Hepatocyte (in vitro differentiated cells): ENCODE measurements around the gene IRF1. TPM values are rescaled to one million over a fixed set of nuclear protein-coding genes. Genes with fewer than 3 reads are reported as not detected.

Experiments
- DNase-seq: peaks from one replicate; pipeline ENCODE4 v3.0.0-alpha.2; 2016; ENCODE audit warnings: low spot score
- H2AFZ ChIP-seq: fragments of 200-600 bp; sonication (generic); 2 replicates; pipeline ENCODE4 v1.6.0; 2016; ENCODE audit warnings: antibody characterized with exemption, mild to moderate bottlenecking
- H3K27ac ChIP-seq: fragments of 200-600 bp; sonication (generic); 2 replicates; pipeline ENCODE4 v1.5.1; 2016; ENCODE audit warnings: mild to moderate bottlenecking
- H3K27me3 ChIP-seq: fragments of 200-600 bp; sonication (generic); 2 replicates; pipeline ENCODE4 v1.6.1; 2016
- H3K36me3 ChIP-seq: fragments of 200-600 bp; sonication (generic); replicated peaks from 2 replicates; pipeline ENCODE4 v1.5.1; 2016; ENCODE audit warnings: low read depth; ENCODE audit not compliant: insufficient read depth
- H3K4me1 ChIP-seq: fragments of 200-600 bp; sonication (generic); 2 replicates; pipeline ENCODE4 v1.5.1; 2016; ENCODE audit warnings: mild to moderate bottlenecking, moderate library complexity; ENCODE audit not compliant: insufficient read depth
- H3K4me2 ChIP-seq: fragments of 200-600 bp; sonication (generic); 2 replicates; pipeline ENCODE4 v1.6.0; 2016
- H3K4me3 ChIP-seq: fragments of 200-600 bp; sonication (generic); 2 replicates; pipeline ENCODE4 v1.5.1; 2016; ENCODE audit warnings: mild to moderate bottlenecking
- H3K79me2 ChIP-seq: fragments of 200-600 bp; sonication (generic); 2 replicates; pipeline ENCODE4 v1.6.0; 2017; ENCODE audit warnings: mild to moderate bottlenecking
- H3K9me2 ChIP-seq: fragments of 200-600 bp; sonication (generic); replicated peaks from 2 replicates; pipeline ENCODE4 v1.6.0; 2017; ENCODE audit warnings: mild to moderate bottlenecking; ENCODE audit not compliant: insufficient read depth
- H3K9me3 ChIP-seq: fragments of 200-600 bp; sonication (generic); 2 replicates; pipeline ENCODE4 v1.5.1; 2016; ENCODE audit warnings: low read depth, mild to moderate bottlenecking
- H4K20me1 ChIP-seq: fragments of 200-600 bp; sonication (generic); 2 replicates; pipeline ENCODE4 v1.6.0; 2016; ENCODE audit warnings: mild to moderate bottlenecking; ENCODE audit not compliant: insufficient read depth, poor library complexity, severe bottlenecking
- CTCF ChIP-seq: fragments of 200-600 bp; sonication (generic); IDR thresholded peaks from 2 replicates; pipeline ENCODE4 v1.5.1; 2016; ENCODE audit warnings: antibody characterized with exemption, mild to moderate bottlenecking; ENCODE audit not compliant: poor library complexity
- EZH2 ChIP-seq: fragments of 200-600 bp; sonication (generic); IDR thresholded peaks from 2 replicates; pipeline ENCODE4 v1.6.1; 2016; ENCODE audit warnings: antibody characterized with exemption, mild to moderate bottlenecking, borderline replicate concordance
- EZH2phosphoT487 ChIP-seq: fragments of 200-600 bp; sonication (generic); IDR thresholded peaks from one replicate; pipeline ENCODE4 v1.6.1; 2018; ENCODE audit warnings: antibody characterized with exemption, mild to moderate bottlenecking, low read depth, moderate library complexity; ENCODE audit not compliant: unreplicated experiment, severe bottlenecking
- WGBS: methylation state at CpG from one replicate; pipeline ENCODE4 v1.1.6; 2016; ENCODE audit warnings: low lambda C conversion rate; ENCODE audit errors: missing lambda C conversion rate; 5-methylcytosine and 5-hydroxymethylcytosine counted together
- polyA plus RNA-seq: library from polyadenylated mRNA; unstranded; fragments of >200 nt; fragmentation: Nextera tagmentation; extraction: Ambion mirVana; gene quantifications from 2 replicates; pipeline ENCODE4 v1.2.1, GENCODE V29; 2016
- total RNA-seq: library from RNA; depleted of rRNA; stranded (reverse); fragments of >200 nt; gene quantifications from 2 replicates; pipeline ENCODE4 v1.2.3, GENCODE V29; 2014

Gene IRF1
- total RNA-seq (25.6 and 30.9 TPM in 2 replicates), polyA plus RNA-seq (35.8 and 44.8 TPM in 2 replicates)

- Histone ChIP-seq H3K9me2 (no peaks in the 10 kb centered on the region), H3K27me3 (no peaks in the 10 kb centered on the region), H3K4me1 (peaks cover 29% of the 10 kb centered on the region), H3K36me3 (no peaks in the 10 kb centered on the region), H3K27ac (peak within 1 kb of the TSS; percentile 98), H2AFZ (peak within 1 kb of the TSS; percentile 70), H3K79me2 (peaks cover 28% of the 10 kb centered on the region), H3K9me3 (no peaks in the 10 kb centered on the region), H4K20me1 (peaks cover 25% of the 10 kb centered on the region), H3K4me2 (peak within 1 kb of the TSS; percentile 100), H3K4me3 (peak within 1 kb of the TSS; percentile 84)
- no peak for TF ChIP-seq EZH2
- no peak for TF ChIP-seq CTCF
- no peak for TF ChIP-seq EZH2phosphoT487
- DNase-seq, result peak; percentile 97
- under 1% methylated on average over 53 of the region's 87 CpGs for WGBS
Observed at GRCh38 chr5:132490484-132491367, at the start of gene IRF1. IRF1 (minus strand) TSS chr5:132490773; CDS start chr5:132489478, 1,295 bp downstream.

GRCh38 chr5:132540149-132540548, 49.6 kb upstream of the IRF1 start:
- Histone ChIP-seq H3K27me3 (peaks cover 6% of the 10 kb centered on the region), H3K79me2 (no peaks in the 10 kb centered on the region), H3K36me3 (no peaks in the 10 kb centered on the region), H2AFZ (no peak overlapping the region), H3K4me2 (no peak overlapping the region), H3K9me2 (no peaks in the 10 kb centered on the region), H4K20me1 (no peaks in the 10 kb centered on the region), H3K4me1 (no peaks in the 10 kb centered on the region), H3K4me3 (no peak overlapping the region), H3K9me3 (no peaks in the 10 kb centered on the region), H3K27ac (no peak overlapping the region)
- TF ChIP-seq EZH2, result no peak
- DNase-seq, result no peak
- WGBS, result 77% methylated on average over 5 of the region's 5 CpGs

- H3K27me3 ChIP-seq, result peaks cover 6% of the 10 kb centered on the region
- H3K4me3 ChIP-seq, result no peak overlapping the region
- no peaks in the 10 kb centered on the region for H3K4me1 ChIP-seq
- 74% methylated on average over 4 of the region's 4 CpGs for WGBS
- no peaks in the 10 kb centered on the region for H3K9me2 ChIP-seq
- TF ChIP-seq EZH2phosphoT487, result no peak
- no peak for TF ChIP-seq EZH2
- no peak for TF ChIP-seq CTCF
- no peaks in the 10 kb centered on the region for H3K36me3 ChIP-seq
- DNase-seq, result no peak
- H3K9me3 ChIP-seq, result no peaks in the 10 kb centered on the region
- H3K27ac ChIP-seq, result no peak overlapping the region
- no peak overlapping the region for H2AFZ ChIP-seq
- H3K79me2 ChIP-seq, result no peaks in the 10 kb centered on the region
- H3K4me2 ChIP-seq, result no peak overlapping the region
- H4K20me1 ChIP-seq, result no peaks in the 10 kb centered on the region
Observed at GRCh38 chr5:132539716-132540115, 49.1 kb upstream of the IRF1 start.

DNA sequence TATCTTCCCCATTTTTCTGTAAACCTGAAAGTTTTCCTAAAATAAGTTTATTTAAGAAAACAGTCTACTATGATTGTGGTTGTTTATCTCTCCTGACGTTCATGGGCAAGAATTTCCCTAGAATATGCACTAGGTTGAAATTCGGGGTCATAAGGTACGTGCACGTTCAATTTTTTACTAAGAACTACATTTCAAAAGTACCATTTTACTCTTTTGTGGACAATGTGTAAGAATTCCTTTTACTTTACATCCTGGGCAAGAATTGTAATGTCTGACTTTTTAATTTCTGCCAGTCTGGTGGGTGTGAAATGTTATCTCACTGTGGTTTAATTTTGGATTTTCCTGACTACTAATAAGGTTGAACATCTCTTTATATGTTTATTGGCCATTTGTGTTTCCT, 40.4 kb upstream of the IRF1 start:
- Histone ChIP-seq H3K36me3 (no peaks in the 10 kb centered on the region), H3K4me3 (no peak overlapping the region), H3K4me1 (no peaks in the 10 kb centered on the region), H4K20me1 (no peaks in the 10 kb centered on the region), H3K4me2 (no peak overlapping the region), H3K27me3 (peaks cover 10% of the 10 kb centered on the region), H3K9me2 (no peaks in the 10 kb centered on the region), H2AFZ (no peak overlapping the region), H3K27ac (no peak overlapping the region), H3K79me2 (no peaks in the 10 kb centered on the region), H3K9me3 (no peaks in the 10 kb centered on the region)
- no peak for TF ChIP-seq EZH2
- no peak for TF ChIP-seq EZH2phosphoT487
- no peak for TF ChIP-seq CTCF
- 85% methylated on average over 4 of the region's 4 CpGs for WGBS
- DNase-seq, result no peak
